ENCODE data around the gene ALPK1.
"Not testable (repeated sequence)": the region's sequence is repeated elsewhere in the genome, so short reads cannot be mapped to it uniquely, and the experiment has no call there.

The ALPK1 gene

DNA sequence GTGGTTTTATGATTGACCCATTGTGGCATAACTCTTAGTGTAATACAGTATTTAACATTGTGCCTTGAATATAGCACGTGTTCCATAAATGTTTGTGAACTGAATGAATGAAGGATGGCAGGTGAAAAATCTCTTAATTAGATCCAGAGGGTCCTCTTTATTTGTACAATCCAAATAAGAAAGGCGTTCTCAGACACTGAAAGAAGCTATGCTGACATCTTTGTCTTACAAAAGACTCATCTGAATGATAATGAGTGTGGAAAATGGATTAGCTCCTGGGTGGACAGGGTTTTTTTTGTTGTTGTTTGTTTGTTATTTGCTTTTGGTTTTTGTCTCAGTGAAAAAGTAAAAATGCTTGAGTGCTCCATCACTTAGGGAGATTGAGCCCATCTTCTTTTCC is 156.2 kb downstream of the ALPK1 start:
- DNase-seq (ENCODE audit: low spot score): no peak

DNA sequence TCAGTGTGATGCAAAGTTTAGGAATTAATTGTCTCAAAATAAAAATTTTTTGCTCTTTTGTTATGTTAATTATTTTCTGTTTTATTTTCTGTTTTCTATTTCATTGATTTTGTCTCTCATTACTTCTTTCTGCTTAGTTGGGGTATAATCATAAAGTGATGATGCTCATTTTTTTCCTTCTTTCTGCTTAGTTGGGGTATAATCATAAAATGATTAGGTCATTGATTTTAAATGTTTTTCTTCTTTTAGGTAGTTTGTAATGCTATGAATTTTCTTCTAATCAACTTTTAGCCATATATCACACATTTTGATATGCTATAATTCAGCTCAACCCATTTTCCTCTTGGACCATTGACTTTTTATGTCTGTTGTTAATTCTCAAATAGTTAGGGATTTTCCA is 175.1 kb downstream of the ALPK1 start:
- DNase-seq (ENCODE audit: low spot score): no peak

DNA sequence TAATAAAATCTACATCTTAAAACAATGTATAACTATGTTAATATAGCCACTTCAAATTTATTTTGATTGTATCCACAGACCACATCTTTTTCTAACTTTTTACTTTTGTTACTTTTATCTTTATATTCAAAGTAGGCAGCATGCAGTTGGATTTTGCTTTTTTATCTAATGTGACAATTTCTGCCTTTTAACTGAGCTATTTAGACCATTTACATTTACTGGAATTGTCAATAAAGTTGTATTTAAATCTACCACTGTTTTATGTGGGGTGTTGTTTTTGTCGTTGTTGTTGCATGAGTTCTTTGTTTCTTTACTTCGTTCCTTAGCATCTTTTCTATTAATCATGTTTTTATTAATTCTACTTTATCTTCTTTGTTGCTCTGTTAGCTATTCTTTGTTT is 176.8 kb downstream of the ALPK1 start:
- no peak for DNase-seq (ENCODE audit: low spot score)

DNA sequence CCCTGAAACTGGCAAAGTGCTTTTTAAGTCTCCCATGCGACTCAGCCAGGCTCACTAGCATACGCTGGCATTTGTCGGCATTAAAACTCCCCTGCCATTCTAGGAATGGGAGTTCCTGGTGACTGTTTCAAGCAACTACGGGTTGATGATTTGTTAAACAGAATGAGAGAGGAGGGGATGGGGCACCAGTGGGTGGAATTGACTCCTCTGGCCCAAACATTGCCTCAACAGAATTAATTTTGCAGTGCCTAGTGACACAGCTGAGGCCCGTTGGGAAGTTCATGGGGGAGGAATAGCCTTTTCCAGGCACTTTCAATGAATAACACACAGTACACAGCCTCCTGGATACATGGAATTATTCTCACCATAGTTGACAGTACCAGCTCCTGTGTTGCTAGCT is 188.8 kb downstream of the ALPK1 start:
- DNase-seq (ENCODE audit: low spot score): no peak

DNA sequence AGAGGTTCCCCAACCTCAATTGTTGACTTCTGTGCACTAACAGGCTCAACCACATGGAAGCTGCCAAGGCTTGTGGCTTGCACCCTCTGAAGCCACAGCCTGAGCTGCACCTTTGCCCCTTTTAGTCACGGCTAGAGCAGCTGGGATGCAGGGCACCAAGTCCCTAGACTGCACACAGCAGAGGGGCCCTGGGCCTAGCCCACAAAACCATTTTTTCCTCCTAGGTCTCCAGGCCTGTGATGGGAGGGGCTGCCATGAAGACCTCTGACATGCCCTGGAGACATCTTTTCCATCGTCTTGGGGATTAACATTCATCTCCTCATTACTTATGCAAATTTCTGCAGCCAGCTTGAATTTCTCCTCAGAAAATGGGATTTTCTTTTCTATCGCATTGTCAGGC is 193.6 kb downstream of the ALPK1 start:
- not testable (repeated sequence) for DNase-seq (ENCODE audit: low spot score)
